ENCODE data around the gene SRRD.

DNA sequence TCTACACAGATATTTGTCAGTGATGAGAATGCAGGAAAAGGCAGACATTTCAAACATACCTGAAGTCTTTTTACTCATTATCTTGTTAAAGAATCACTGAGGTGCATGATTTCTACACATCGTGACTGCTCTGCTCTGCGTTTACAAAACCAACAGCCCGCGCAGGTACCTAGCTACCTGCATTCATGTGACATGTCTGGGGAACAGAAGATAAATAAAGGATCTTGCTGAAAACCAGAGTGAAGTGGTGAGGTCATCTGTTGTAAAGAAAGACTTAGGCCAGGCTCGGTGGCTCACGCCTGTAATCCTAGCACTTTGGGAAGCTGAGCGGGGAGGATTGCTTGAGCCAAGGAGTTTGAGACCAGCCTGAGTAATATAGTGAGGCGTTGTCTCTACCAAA lies 38.9 kb upstream of the SRRD start:
- TF ChIP-seq POLR2A (IDR thresholded peaks at IDR 0.05; ENCODE audit: control extremely low read depth in 1 of 2, low read depth in 2 of 2, low read length in 2 of 2): no peak
- TF ChIP-seq EZH2 (IDR thresholded peaks at IDR 0.05; ENCODE audit: low read depth, low read length, severe bottlenecking): no peak
